Stimulated activated CD8-positive, alpha-beta memory T cell treated with anti-CD3 and anti-CD28 coated beads, Interleukin-12 subunit alpha, Interleukin-12 subunit beta, amount 100 ng/mL, for 24 hours (primary cell): Measurements from ENCODE around the gene COX8C.

Experiments used
- DNase-seq: peaks from one replicate; pipeline ENCODE4 v3.0.0-alpha.2; 2020; ENCODE audit errors: extremely low read depth

Gene COX8C, protein sequence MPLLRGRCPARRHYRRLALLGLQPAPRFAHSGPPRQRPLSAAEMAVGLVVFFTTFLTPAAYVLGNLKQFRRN

GRCh38 chr14:93346926-93347721, at the start of gene COX8C:
Gene COX8C (plus strand): TSS chr14:93347182. CDS start chr14:93347269, 87 bp downstream.
- no peak for DNase-seq

DNA sequence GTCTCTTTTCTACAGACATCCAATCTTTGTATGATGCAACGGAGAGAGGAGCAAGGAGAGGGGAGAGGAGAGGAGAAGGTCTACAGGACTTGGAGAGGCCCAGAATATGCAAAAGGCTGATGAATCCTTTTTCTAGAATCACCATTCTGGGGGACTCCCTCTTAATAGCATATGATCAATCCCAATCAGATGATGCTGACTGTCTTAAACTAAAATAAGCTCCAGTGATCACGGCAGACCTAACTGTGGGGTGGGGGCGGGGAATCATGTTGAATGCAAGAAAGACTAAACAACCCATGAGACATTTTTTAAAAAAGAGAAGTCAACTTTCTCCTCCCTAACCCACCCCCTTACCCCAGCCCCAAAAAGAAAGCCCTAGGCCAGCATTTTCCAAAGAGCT, 47.6 kb upstream of the COX8C start:
- no peak for DNase-seq

DNA sequence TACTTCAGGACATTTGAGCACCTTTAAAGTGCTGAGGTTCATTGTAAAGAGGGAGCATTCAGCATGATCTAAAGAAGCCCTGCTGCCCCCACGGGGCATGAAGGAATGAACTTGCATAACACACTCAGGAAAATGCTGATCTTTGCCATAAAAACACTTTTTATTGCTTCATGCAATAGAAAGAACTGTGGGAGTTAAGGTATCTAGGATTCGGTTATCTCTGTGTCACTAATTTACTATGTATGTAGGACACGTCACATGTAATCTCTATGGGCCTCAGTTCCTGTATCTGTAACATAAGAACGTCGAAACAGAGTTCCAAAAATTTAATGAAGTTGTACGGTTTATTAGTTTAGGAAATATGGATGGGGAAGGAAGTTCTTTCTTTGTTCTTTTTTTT, 47.1 kb upstream of the COX8C start:
- DNase-seq = no peak

DNA sequence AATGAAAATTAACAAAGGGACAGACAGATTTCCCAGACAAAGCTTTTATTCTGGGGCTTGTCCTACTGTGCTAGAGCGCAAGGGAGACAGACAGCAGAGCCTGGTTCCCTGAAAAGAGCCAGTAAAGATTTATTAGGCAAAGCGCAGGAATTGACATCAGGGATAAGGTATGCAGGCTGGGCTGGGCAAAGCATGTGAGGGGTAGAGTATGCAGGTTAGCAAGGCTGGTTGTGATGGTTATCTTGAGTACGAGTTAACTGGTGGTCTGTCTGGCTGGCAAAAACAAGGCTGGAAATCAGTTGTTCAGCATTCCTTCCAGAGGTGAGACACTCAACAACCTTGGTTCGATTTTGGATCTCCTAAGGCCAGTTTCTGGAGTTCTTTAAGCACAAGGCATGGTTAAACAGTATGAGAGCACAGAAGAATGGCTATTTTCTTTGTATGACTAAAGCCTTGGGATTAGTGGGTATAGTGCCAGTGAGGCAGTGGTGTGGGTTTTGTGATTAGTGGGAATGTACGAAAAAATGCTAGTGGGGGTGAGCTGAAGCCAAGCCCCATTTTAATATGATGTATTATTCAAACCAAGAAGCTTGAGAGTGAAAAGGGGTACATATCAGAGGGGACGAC, 45.0 kb upstream of the COX8C start:
- no peak for DNase-seq

GRCh38 chr14:93302688-93303581, 44.0 kb upstream of the COX8C start:
- no peak for DNase-seq

GRCh38 chr14:93303659-93304058, 43.3 kb upstream of the COX8C start:
- no peak for DNase-seq

DNA sequence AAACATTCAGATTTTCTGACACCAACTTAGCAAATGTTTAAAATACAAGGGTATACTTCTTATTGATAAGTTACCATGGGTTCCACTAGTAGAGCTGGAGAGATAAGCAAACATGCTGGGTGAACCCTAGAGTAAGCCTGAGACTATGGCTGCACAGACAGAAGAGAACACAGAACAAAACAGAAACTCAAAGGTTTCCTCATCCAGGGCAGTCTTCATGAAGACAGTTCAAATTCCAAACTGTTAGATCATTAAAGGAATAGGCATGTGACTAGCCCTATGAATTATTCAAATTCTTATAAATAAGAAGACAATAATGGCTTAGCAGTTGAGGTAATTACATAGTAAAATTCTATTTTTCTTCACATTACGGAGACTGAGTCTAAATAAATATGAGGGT, 42.2 kb upstream of the COX8C start:
- no peak for DNase-seq

- DNase-seq = no peak
Measured at GRCh38 chr14:93305725-93306418, 41.1 kb upstream of the COX8C start.

GRCh38 chr14:93306812-93307211, 40.2 kb upstream of the COX8C start:
- no peak for DNase-seq

- DNase-seq = no peak
Measured at GRCh38 chr14:93308686-93309345, 38.2 kb upstream of the COX8C start.

DNA sequence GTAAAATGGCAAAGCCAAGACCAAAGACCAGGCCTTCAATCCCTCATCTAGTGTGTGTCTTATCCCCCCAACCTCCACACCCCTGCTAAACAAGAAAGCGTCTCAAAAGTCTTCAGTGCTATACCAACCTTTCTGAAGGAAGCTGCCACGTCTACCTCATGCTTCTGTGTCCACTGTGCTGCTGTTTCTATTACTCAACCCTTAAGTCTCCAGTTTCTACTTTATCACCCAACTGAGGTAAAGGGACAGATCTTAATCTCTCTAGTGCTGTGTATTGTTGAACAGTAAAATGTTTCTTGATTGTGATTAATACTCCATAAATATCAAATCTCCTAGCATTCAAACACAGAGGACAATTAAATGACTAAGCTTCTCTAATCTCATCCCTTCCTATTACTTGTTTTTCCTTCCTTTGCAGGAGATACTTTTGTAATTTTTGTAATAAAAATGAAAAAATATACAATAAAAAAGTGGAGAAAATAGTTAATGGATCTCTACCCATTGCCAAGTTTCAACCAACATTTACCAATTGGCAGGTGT, 37.5 kb upstream of the COX8C start:
- no peak for DNase-seq

DNA sequence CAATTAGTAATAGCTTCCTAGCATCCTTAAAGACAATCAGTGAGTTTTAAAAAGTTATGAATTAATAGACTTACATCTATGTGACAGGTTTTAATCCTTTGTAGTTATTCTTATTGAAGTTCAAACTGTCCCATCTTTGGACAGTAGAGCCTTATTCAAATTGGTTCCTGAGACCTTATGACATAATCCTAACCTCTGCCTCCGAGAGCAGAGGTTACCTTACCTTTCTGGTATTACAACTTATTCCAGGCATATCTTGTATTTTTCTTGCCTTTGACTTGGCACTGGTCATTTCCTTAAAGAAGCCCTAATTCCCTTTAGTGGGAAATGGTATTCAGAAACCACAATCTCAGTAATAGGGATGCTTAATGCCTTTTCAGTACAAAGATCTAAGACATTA, 35.9 kb upstream of the COX8C start:
- DNase-seq = no peak

- no peak for DNase-seq
Measured at GRCh38 chr14:93315575-93315974, 31.4 kb upstream of the COX8C start.

- no peak for DNase-seq
Measured at GRCh38 chr14:93316716-93317115, 30.3 kb upstream of the COX8C start.

GRCh38 chr14:93317210-93317874, 29.6 kb upstream of the COX8C start:
- no peak for DNase-seq

GRCh38 chr14:93317875-93318807, 28.8 kb upstream of the COX8C start:
- DNase-seq = no peak

DNA sequence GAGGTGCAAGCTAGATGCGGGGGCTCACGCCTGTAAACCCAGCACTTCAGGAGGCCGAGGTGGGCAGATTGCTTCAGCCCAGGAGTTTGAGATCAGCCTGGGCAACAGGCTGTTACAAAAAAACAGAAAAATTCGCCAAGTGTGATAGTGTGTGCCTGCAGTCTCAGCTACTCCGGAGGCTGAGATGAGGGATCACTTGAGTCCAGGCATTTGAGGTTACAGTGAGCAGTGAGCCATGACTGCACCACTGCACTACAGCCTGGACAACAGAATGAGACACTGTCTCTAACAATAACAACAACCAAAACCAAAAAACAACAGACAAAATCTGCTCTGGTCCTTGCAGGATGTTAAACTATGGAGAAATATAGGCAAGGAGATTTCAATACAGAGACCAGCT, 28.1 kb upstream of the COX8C start:
- DNase-seq = no peak

- no peak for DNase-seq
Measured at GRCh38 chr14:93319494-93319893, 27.5 kb upstream of the COX8C start.

DNA sequence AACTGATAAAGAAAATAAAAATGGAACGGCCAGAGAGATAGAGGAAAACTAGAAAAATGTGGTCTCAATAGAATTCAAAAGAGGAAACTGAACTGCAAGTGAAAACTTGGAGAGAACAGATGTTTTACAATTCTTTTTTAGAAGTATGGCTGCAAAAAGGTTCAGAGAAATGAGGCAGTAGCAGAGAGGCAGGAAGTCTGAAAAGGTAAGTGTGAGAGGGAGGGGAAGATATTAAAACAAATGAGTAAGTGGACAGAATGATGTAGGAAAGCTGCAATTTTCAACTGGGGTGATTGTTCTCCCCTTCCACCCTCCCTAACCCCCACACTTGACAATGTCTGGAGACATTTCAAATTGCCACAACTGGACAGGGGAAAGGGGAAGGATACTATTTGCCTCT, 27.0 kb upstream of the COX8C start:
- no peak for DNase-seq
